Osteoblast (primary cell): ENCODE data around the gene C1orf74. TPM values are rescaled to one million over a fixed set of nuclear protein-coding genes. Genes with fewer than 3 reads are reported as not detected.

Experiments
- DNase-seq: peaks from one replicate; pipeline ENCODE4 v3.0.0; 2011; ENCODE audit warnings: low spot score, mixed read lengths; ENCODE audit not compliant: insufficient read length; ENCODE audit errors: missing footprints
- H2AFZ ChIP-seq: 2 replicates; pipeline ENCODE4 v1.6.0; 2011; ENCODE audit warnings: mild to moderate bottlenecking, low read length
- H3K27ac ChIP-seq: 2 replicates; pipeline ENCODE4 v1.5.1; 2011; ENCODE audit warnings: mild to moderate bottlenecking, low read depth, low read length, moderate library complexity
- H3K27me3 ChIP-seq: 2 replicates; pipeline ENCODE4 v1.6.0; 2012; ENCODE audit warnings: mild to moderate bottlenecking, control low read depth, inconsistent platforms, low read length, moderate library complexity; ENCODE audit not compliant: insufficient read depth
- H3K36me3 ChIP-seq: 2 replicates; pipeline ENCODE4 v1.5.1; 2011; ENCODE audit warnings: mild to moderate bottlenecking, low read length, control low read depth, moderate library complexity; ENCODE audit not compliant: insufficient read depth
- H3K4me1 ChIP-seq: 2 replicates; pipeline ENCODE4 v1.5.1; 2011; ENCODE audit warnings: mild to moderate bottlenecking, low read length, control low read depth, moderate library complexity; ENCODE audit not compliant: insufficient read depth
- H3K4me2 ChIP-seq: 2 replicates; pipeline ENCODE4 v1.6.0; 2011; ENCODE audit warnings: mild to moderate bottlenecking, low read length; ENCODE audit not compliant: insufficient read depth
- H3K4me3 ChIP-seq: fragments of 200-600 bp; sonication (generic); 3 replicates; pipeline ENCODE4 v1.5.1; 2012; ENCODE audit warnings: mild to moderate bottlenecking, low read length, inconsistent platforms; ENCODE audit not compliant: insufficient read depth
- H3K79me2 ChIP-seq: 2 replicates; pipeline ENCODE4 v1.6.0; 2012; ENCODE audit warnings: mild to moderate bottlenecking, low read length, control low read depth, inconsistent platforms; ENCODE audit not compliant: insufficient read depth
- H3K9me3 ChIP-seq: 2 replicates; pipeline ENCODE4 v1.5.1; 2011; ENCODE audit warnings: low read depth, low read length, control low read depth
- H4K20me1 ChIP-seq: 2 replicates; pipeline ENCODE4 v1.6.0; 2012; ENCODE audit warnings: mild to moderate bottlenecking, low read length, control low read depth; ENCODE audit not compliant: insufficient read depth
- total RNA-seq: library from RNA; depleted of rRNA; stranded (reverse); fragments of >200 nt; gene quantifications from 2 replicates; pipeline ENCODE4 v1.2.3, GENCODE V29; 2012
- TF ChIP-seq, protein P1 (sequence below): IDR thresholded peaks from 2 replicates; pipeline ENCODE4 v1.5.1; 2011; ENCODE audit warnings: mild to moderate bottlenecking, low read depth, low read length, moderate library complexity; ENCODE audit errors: extremely low read depth

The C1orf74 gene
- total RNA-seq, 1 donor, result 2.5 TPM

DNA sequence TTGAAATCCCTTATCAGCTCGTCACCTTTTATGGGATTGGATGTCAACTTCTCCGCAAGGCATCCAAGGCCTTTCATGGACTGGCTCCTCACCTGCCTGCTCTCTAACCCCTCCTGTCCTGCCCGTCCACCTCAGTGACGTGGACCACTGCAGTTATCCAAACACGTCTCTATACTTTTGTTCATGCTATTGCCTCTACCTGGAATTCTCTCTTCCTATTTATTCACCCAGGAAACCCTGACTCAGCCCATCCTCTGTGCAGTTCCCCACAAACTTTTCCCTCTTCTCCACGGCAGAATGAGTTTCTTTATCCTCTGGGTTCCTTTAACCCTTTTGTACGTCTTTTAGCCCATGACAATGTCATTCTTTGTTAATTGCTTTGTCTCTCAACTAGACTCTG lies 38.3 kb upstream of the C1orf74 start:
- Histone ChIP-seq H3K36me3 (no peaks in the 10 kb centered on the region), H3K4me3 (peak overlapping the region; percentile 39), H3K27me3 (no peaks in the 10 kb centered on the region)

DNA sequence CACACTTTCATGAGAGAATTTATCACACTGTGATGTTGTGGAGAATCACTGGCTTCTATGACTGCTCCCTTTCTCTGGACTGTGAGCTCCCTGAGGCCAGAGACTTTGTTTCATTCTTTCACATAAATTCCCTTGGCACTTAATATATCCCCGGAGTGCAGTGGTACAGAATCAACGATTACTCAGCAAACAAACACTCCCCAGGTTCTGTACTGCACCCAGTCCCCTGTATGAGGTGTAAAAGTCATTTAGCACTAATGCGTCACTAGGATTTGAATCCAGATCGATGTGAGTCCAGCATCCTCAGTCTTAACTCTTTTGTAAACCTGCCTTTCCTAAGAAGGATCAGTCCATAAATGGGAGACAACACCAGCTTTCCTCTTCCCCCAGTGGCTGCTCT lies 36.6 kb upstream of the C1orf74 start:
- peaks cover 14% of the 10 kb centered on the region for H3K4me1 ChIP-seq
- TF ChIP-seq, protein P1, sequence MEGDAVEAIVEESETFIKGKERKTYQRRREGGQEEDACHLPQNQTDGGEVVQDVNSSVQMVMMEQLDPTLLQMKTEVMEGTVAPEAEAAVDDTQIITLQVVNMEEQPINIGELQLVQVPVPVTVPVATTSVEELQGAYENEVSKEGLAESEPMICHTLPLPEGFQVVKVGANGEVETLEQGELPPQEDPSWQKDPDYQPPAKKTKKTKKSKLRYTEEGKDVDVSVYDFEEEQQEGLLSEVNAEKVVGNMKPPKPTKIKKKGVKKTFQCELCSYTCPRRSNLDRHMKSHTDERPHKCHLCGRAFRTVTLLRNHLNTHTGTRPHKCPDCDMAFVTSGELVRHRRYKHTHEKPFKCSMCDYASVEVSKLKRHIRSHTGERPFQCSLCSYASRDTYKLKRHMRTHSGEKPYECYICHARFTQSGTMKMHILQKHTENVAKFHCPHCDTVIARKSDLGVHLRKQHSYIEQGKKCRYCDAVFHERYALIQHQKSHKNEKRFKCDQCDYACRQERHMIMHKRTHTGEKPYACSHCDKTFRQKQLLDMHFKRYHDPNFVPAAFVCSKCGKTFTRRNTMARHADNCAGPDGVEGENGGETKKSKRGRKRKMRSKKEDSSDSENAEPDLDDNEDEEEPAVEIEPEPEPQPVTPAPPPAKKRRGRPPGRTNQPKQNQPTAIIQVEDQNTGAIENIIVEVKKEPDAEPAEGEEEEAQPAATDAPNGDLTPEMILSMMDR, result no peak
- no peak for DNase-seq
- no peak overlapping the region for H3K27ac ChIP-seq
- no peaks in the 10 kb centered on the region for H3K27me3 ChIP-seq
- H3K36me3 ChIP-seq, result no peaks in the 10 kb centered on the region
- H3K9me3 ChIP-seq, result no peaks in the 10 kb centered on the region
- H3K79me2 ChIP-seq, result no peaks in the 10 kb centered on the region
- no peak overlapping the region for H3K4me2 ChIP-seq
- peak overlapping the region; percentile 8 for H2AFZ ChIP-seq
- H3K4me3 ChIP-seq, result no peak overlapping the region
- no peaks in the 10 kb centered on the region for H4K20me1 ChIP-seq

More for the DNA sequence above, 38.3 kb upstream of the C1orf74 start:
- Histone ChIP-seq H3K9me3 (no peaks in the 10 kb centered on the region), H2AFZ (peak overlapping the region; percentile 70), H3K4me1 (peaks cover 17% of the 10 kb centered on the region), H4K20me1 (no peaks in the 10 kb centered on the region), H3K79me2 (no peaks in the 10 kb centered on the region), H3K27ac (peak overlapping the region; percentile 78), H3K4me2 (peak overlapping the region; percentile 68)
- DNase-seq, result no peak
- TF ChIP-seq, protein P1, result no peak

DNA sequence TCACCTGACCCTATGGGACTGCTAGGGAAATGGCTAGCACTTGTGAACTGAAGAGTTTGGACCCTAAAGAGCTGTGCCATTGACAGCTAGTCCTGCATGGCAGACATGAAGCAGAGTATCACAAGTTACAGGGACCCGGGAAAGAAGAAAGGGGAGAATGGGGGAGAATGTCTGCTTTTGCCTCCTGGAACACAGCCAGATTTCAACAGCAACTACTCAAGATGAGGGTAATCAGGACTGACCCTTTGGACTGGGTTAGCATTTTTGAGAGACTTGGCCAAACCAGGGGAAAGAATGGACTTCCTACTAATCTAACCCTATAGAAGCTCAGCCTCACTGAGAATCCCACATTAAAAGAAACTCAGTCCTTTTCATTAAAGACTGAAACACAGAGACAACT lies 34.7 kb upstream of the C1orf74 start:
- no peaks in the 10 kb centered on the region for H3K9me3 ChIP-seq
- H3K4me1 ChIP-seq, result peaks cover 13% of the 10 kb centered on the region
- H2AFZ ChIP-seq, result no peak overlapping the region
- H3K27ac ChIP-seq, result no peak overlapping the region
- TF ChIP-seq, protein P1, result no peak
- no peaks in the 10 kb centered on the region for H4K20me1 ChIP-seq
- no peak overlapping the region for H3K4me3 ChIP-seq
- DNase-seq, result no peak
- no peaks in the 10 kb centered on the region for H3K27me3 ChIP-seq
- no peaks in the 10 kb centered on the region for H3K79me2 ChIP-seq
- H3K4me2 ChIP-seq, result no peak overlapping the region
- no peaks in the 10 kb centered on the region for H3K36me3 ChIP-seq

DNA sequence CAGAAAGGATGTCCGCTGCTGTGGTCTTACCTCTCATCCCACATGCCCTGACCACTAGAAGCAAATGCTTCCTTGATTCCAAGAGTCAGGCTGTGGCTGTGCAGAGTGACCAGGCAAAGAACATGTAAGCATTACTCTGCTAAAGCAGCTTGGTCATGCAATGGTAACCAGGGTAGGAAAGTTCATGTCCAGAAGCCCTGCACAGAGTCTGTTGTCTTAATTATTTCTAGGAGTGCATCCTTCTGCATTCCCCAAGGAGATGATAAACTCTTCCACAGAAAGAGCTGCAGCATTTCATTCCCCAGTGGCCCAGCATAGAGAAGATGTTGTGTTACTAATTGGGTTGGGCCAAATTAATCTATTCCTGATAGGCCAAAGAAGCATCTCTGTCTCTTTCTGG lies 33.3 kb upstream of the C1orf74 start:
- Histone ChIP-seq H3K27ac (no peak overlapping the region), H3K4me1 (peaks cover 1% of the 10 kb centered on the region), H3K4me3 (no peak overlapping the region), H3K27me3 (no peaks in the 10 kb centered on the region), H3K4me2 (no peak overlapping the region), H4K20me1 (no peaks in the 10 kb centered on the region), H3K9me3 (no peaks in the 10 kb centered on the region), H3K79me2 (no peaks in the 10 kb centered on the region), H2AFZ (no peak overlapping the region), H3K36me3 (no peaks in the 10 kb centered on the region)
- DNase-seq, result no peak
- TF ChIP-seq, protein P1, result no peak
